Nucleus accumbens (tissue), 56 donors: ENCODE results near the gene TCIRG1.

ENCODE experiments used
- DNase-seq, 56 donors: peaks; one replicate each; lab custom pipeline; 2025; lab: John Stamatoyannopoulos, UW

TCIRG1 gene

DNA sequence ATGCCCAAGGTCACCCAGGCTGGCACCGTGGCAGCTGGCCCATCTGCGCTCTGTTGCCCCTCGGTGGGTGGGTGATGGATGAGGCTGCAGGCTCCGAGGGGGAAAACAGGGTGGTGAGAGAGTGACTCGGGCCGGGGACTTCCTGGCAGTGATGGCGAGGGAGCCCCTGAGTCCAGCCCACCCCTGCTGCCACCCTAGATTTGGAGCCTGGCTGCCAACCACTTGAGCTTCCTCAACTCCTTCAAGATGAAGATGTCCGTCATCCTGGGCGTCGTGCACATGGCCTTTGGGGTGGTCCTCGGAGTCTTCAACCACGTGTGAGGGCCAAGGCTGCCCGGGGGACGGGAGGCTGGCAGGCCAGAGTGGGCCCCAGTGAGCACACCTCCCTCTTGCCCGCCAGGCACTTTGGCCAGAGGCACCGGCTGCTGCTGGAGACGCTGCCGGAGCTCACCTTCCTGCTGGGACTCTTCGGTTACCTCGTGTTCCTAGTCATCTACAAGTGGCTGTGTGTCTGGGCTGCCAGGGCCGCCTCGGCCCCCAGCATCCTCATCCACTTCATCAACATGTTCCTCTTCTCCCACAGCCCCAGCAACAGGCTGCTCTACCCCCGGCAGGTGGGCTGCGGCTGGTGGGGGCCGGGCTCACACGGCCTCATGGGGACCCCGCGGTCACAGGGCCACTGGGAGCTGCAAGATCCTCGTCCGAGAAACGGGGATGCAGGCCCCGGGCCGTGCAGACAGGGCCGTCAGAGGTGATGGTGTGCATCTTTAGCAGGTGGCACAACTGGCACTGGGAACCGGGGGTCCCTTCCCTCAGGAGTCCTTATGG, 10.1 kb downstream of the TCIRG1 start:
- DNase-seq: no peak

DNA sequence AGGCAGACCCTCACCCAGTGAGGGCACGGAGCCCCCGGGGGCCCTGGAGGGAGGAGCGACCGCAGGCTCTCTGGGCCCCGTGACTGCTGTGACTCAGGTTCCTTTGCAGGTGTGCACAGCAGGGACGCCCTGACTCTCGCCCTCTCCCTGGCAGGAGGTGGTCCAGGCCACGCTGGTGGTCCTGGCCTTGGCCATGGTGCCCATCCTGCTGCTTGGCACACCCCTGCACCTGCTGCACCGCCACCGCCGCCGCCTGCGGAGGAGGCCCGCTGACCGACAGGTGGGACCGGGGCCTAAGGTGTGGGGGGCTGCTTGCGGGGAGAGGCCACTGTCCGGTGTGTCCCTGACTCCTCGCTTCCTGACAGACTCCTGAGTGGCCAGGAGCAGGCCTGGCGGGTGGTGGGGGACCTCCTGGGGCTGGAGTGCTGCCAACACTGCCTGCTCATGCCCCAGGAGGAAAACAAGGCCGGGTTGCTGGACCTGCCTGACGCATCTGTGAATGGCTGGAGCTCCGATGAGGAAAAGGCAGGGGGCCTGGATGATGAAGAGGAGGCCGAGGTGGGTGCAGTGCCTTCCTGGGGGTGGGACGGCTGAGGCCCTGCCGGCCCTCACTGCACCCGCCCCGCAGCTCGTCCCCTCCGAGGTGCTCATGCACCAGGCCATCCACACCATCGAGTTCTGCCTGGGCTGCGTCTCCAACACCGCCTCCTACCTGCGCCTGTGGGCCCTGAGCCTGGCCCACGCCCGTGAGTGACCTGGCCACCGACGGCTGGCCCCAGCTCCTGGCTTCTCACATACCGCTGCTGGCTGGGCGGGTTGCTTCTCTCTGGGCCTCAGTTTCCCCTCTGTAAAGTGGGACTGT, 10.9 kb downstream of the TCIRG1 start:
- DNase-seq: peak in 1 of 56 donors; percentile 16

DNA sequence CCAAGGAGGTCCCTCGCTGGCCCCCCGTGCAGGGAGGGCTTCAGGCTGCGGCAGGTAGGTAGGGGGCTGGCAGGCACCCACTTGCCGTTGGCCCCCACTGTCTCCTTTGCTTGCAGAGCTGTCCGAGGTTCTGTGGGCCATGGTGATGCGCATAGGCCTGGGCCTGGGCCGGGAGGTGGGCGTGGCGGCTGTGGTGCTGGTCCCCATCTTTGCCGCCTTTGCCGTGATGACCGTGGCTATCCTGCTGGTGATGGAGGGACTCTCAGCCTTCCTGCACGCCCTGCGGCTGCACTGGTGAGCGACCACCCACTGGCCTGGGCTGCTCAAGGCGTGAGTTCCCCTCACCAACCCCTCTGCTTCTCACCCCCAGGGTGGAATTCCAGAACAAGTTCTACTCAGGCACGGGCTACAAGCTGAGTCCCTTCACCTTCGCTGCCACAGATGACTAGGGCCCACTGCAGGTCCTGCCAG, 11.6 kb downstream of the TCIRG1 start:
- DNase-seq: no peak

DNA sequence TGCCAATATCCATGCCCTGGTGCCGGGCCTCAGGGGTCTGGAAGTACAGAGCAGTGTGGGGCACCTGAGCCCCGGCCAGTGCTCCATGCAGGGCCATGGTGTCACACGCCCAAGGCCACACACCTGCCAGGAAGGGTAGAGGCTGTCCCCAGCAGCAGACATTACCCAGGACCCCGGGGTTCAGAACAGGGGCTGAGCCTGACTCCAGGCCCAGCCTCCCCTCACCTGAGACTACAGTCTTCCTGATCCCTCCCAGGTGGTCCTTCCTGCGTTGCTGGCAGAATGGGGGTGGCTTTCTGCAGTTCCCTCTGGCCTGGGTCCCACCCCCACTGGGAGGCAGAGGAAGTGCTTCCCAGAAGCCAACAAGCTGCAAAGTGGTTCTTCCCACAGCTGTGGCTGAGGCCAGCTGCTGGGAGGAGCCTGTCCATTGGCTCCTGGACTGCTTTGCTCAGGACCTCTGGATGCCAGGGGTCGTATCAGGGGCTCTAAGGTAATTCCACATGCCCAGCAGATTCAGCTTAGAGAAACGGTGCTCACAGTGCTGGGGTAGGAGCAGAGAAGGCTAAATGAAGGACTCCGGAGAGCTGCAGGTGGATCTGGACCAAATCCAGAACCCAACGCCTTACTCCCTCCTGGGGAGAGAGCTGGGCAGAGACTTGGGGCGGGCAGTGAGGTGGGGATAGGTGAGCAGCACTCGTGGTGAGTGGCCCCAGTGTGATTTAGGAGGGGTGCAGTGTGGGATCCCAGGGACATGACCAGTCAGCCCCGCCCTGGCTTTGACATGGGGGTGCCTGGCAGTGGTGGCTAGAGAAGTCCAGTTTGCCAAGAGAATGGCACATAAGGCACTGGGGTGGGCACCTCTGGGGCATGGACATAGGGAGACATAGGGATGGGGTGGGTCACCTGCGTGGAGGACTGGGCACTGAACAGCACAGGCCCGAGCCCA, 12.6 kb downstream of the TCIRG1 start:
- DNase-seq: no peak

DNA sequence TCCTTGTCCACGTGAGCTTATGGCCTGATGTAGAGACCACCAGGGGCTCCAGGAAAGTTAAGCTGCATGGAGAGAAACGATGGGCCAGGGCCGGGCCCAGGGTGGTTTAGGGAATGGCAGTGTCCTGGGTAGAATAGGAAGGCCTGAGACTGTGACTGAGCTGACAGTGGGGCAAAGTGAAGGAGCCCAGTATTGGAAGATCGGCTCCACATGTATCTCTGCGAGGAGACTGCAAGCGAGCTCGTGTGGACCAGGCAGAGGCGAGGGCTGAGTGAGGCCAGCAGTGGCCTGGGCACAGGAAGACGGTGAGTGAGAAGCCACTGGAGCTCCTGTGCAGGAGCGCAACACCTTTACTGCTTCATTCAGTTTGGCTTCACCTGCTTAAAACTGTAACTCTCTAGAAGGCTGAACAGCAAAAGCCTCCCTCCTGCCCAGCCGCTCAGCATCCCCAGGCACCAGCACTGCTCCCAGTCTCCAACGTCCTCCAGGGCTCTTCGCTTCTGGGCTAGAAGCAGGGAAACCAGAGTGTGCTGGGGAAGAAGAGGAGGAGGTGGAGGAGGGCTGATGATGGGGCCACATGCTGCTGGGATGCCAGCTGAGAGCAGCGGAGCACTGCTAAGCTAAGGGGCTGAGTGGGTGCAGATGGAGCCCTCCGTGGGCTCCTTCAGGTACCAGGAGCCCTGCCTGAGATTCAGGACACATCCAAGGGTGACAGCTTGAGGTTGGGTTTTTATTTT, 13.5 kb downstream of the TCIRG1 start:
- DNase-seq: peak in 2 of 56 donors; percentile 20 to 25

DNA sequence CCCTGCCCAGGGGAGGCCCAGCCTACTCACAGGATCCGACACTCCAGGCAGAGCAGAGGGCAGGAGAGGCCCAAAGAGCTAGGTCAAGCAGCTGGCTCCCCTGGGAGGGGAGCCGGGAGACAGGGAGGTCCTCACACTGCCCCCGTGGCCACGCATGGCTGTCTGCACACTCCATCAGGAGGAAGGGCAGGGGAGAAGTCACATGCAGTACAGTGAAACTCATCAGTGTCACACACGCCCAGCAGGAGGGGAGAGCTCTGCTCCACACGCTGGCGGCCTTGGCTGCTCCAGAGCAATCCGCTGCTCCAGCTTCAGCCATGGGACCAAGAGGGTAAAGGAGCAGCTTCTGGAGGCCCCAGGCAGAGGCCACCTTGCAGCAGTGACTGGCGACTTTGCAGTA, 14.3 kb downstream of the TCIRG1 start:
- no peak for DNase-seq

DNA sequence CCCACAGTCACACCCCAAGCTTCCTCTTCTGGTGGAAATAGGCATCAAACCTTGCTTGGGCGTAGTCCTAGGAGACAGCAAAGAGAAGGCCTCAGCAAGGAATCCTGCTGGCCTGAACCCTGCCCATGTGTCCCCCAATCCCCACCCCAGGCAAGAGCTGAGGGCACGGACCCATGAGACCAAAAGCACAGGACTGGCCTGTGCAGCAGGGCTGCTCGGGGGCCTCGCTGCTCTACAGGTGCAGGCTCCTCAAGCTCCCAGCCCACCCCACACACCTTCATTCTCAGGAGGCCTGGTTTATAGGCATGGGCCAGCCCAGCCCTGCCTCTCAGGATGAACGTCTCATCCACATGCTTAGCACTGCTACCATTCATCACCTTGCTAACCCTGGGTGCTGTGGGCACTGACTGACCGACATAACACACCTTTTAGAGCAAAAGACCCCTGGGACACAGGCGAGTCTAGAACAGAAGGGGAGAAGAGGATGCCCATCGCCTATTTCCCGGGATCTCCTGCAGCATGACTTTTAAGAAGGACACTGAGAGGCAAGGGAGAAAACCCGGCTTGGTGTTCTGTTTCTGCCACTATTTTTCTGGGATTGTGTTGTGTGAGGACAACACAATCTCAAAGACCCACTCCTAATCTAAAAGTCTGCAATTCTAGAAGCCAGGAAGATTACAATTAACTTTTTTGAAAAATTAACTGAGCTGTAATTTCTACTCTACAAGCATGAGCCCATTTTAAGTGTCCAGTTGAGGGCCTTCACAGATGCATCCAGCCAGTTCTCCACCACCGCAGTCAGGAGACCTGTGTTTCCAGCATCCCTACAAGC, 15.4 kb downstream of the TCIRG1 start:
- no peak for DNase-seq

DNA sequence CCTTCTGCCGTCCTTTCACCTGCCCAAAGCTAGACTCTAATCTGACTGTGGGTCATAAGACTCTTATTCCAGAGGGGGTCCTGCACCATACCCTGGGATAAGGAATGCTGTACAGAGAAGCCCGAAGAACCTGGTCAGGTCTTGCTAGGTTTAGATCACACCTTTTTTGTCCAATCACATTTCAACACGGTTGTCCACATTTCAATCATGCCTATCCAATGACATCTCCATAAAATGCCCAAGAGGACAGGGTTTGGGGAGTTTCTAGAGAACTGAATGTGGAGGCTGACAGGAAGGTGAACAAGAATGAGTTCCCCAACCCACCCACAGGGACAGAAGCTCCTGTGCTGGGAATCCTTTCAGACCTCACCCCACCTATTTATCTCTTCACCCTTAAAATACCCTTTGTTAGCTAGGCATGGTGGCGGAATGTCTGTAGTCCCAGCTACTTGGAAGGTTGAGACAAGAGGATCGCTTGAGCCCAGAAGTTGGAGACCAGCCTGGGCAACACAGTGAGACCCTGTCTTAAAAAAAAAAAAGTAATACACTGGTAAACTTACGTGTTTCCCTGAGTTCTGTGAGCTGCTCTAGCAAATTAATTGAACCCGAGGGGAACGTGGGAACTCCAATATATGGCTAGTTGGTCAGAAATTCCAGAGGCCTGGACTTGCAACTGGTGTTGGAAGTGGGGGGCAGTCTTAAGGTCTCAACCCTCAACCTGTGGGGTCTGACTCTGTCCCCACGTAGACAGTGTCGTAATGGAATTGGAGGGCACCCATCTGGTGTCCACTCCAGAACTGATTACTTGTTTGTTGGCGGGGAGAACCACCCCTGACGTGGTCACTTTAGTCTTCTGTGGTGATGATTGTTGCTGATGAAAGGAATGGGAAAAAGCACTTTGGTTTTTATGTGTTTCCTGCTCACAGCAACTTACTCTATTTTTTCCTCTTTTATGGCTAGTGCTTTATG, 17.8 kb downstream of the TCIRG1 start:
- no peak for DNase-seq

DNA sequence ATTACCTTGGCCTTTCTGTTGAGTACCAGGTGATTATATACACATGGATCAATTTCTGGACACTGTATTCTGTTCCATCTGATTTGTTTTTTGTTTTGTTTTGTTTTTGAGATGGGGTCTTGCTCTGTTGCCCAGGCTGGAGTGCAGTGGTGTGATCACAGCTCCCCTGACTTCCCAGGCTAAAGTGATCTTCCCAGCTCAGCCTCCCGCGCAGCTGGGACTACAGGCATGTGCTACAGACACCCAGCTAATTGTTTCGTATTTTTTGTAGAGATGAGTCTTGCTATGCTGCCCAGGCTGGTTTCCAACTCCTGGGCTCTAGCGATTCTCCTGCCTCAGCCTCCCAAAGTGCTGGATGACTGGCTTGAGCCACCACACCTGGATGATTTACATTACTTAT, 19.0 kb downstream of the TCIRG1 start:
- DNase-seq: no peak

DNA sequence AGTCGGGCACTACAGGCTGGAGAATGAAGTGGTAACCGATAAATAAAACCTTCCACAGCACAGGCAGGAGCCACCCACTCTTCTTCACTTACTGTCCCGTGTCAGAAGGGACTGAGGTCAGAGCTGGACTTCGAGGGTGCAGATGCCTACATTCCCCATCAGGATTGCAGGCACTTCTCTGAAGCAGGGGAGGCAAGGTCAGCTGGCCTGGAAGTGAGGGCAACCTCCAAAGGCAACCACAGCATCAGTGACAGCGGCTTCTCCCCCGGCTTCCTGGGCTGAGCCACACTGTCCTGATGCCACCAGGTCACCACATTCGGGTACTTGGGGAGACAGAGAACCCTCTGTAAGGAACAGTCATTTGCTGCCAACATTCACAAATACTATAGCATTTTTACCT, 22.7 kb downstream of the TCIRG1 start:
- no peak for DNase-seq

DNA sequence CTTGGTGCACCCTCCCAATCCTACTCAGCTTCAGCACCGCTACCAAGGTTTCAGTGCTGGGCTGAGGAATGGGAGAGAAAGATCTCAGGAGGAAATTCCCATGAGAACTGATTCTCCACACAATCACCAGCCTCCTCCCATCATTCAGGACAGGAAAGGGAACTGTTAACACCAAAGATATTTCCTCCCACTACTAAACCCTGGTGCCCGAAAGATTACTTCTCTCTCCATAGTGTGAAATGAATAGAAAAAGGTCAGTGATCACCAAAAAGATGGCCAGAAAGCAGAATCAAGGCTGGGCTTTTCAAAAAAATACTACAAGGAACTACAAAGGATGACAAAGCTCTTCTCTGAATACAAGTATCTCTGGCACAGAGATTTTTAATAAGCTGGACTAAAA, 26.1 kb downstream of the TCIRG1 start:
- DNase-seq: no peak

DNA sequence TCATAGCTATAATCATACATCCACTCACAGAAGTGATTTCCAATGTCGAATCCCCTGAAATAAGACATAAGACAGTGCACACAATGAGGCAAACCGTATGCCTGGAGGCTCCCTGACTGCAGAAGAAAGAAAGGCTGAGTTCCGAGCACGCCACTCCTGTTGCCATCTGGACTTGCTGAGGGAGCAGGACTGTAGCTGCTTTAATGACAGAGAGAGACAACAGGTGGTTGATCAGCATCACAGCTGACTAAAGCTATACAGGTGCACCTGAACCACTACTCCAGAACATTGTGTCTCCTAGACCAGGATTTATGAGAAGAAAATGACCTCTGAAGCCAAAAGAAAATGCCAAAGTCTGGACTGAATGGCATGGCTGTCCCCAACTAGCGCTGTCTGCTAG, 27.0 kb downstream of the TCIRG1 start:
- no peak for DNase-seq

DNA sequence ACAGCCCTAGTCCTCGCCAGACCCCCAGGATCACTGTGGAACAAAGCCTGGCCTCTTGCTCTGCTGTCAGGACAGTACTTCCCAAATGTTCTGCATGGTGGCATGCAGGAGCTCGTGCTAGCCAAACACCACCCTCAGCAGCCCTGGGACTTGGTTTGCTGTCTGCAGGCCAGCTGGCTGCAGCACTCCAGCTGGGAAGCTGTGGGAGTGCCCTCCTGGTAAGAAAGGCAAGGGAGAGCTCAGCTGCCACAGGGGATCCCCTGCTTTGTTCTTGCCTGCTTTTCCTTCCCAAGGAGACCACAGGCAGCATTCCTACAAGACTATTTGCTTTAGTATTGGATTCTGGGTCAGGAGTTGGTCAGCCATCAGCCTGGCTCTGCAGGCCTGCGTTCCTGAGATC, 27.9 kb downstream of the TCIRG1 start:
- DNase-seq: peak in 23 of 56 donors; percentile 14 to 59 (median 29)

DNA sequence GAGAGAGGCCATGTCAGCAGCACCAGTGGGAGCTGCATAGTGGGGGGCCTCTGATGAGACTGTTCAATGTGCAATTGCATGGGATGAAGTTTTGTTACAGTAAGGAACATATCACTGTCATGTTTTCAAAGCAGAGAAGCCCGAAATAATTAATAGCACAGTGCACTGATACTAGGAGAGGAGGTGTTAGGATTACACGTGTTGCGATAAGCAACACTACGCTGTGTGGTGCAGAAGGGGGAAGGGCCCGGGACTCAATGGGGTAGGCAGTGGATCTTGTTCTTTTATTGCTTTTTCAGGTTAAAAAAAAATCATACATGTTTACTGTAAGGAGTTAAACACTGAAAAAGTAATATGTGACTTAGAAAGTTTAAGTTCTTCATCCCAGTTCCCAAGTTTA, 29.2 kb downstream of the TCIRG1 start:
- no peak for DNase-seq

DNA sequence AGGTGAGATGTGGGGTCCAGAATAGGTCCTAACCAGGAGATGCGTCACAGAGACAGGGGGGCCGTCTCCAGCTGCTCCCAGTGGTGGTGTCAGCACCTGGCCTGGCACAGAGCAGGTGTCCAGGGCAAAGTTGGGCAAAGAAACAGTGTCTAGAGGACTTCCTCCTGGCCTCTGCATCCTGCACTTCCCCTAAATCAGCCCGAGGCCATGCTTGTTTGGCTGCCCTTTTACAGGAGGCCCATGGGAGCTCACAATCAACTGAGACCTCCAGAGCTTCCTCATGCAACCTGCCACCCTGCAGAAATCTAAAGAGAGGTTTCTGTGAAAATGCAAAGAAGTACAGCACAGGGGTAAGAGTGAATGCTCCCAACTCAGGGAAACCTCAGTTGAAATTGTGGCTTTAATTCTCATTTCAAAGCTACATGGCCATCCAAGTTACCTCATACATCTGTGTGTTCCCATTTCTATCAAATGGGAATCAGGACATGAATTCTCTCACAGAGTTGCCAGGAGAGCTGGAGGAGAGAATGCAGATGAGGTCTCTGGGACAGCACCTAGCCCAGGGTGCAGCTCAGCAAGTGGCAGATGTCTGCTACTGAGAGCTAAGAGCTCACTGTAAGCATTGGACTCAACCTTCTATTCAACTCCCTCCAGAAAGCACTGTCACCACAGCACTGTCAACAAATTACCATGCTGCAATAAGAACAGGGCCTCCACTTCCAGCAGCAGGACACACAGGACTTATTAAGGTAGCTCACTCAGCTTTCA, 32.6 kb downstream of the TCIRG1 start:
- DNase-seq: no peak

DNA sequence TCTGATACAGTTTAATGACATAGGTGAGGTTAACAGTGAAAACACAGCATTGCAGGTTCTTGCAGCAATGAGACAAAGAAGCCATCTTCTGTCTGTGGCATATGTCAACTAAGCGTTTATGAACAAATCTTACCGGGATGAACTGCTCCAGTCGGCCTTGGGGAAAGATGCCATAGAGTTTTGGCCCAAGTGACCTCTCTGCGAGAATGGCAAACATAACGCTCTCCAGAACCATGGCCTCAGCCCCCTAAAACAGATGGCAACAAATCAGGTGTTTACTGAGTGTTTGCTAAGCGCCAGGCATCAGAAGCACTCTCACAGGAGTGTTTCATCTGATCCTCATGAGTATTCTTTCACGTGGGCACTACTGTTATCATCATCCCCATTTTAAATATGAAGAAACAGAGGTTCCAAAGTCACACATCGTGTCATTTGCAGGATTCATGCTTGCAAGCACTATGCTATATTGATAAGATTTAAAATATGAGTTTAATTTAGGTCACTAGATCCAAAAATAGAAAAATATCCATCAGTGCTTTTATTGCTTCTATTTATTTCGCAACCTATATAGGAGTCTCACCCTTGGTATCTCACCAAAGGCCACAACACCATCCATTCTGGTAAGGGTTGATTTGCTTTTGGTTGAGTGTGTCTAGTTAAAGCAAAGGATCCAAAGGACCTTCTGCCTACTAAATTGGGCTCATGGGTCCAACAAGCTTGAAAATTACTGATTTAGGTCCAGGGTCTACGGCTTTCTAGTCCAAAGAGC, 35.9 kb downstream of the TCIRG1 start:
- DNase-seq: no peak
